HG02571 (cell line): ENCODE measurements around the gene ATP13A2.

Experiments
- ATAC-seq: cut with Tn5 transposase; IDR thresholded peaks from one replicate; pipeline ENCODE4 v1.9.1; 2021; ENCODE audit warnings: mild to moderate bottlenecking, moderate library complexity; ENCODE audit not compliant: unreplicated experiment

ATP13A2 gene, protein sequence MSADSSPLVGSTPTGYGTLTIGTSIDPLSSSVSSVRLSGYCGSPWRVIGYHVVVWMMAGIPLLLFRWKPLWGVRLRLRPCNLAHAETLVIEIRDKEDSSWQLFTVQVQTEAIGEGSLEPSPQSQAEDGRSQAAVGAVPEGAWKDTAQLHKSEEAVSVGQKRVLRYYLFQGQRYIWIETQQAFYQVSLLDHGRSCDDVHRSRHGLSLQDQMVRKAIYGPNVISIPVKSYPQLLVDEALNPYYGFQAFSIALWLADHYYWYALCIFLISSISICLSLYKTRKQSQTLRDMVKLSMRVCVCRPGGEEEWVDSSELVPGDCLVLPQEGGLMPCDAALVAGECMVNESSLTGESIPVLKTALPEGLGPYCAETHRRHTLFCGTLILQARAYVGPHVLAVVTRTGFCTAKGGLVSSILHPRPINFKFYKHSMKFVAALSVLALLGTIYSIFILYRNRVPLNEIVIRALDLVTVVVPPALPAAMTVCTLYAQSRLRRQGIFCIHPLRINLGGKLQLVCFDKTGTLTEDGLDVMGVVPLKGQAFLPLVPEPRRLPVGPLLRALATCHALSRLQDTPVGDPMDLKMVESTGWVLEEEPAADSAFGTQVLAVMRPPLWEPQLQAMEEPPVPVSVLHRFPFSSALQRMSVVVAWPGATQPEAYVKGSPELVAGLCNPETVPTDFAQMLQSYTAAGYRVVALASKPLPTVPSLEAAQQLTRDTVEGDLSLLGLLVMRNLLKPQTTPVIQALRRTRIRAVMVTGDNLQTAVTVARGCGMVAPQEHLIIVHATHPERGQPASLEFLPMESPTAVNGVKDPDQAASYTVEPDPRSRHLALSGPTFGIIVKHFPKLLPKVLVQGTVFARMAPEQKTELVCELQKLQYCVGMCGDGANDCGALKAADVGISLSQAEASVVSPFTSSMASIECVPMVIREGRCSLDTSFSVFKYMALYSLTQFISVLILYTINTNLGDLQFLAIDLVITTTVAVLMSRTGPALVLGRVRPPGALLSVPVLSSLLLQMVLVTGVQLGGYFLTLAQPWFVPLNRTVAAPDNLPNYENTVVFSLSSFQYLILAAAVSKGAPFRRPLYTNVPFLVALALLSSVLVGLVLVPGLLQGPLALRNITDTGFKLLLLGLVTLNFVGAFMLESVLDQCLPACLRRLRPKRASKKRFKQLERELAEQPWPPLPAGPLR

DNA sequence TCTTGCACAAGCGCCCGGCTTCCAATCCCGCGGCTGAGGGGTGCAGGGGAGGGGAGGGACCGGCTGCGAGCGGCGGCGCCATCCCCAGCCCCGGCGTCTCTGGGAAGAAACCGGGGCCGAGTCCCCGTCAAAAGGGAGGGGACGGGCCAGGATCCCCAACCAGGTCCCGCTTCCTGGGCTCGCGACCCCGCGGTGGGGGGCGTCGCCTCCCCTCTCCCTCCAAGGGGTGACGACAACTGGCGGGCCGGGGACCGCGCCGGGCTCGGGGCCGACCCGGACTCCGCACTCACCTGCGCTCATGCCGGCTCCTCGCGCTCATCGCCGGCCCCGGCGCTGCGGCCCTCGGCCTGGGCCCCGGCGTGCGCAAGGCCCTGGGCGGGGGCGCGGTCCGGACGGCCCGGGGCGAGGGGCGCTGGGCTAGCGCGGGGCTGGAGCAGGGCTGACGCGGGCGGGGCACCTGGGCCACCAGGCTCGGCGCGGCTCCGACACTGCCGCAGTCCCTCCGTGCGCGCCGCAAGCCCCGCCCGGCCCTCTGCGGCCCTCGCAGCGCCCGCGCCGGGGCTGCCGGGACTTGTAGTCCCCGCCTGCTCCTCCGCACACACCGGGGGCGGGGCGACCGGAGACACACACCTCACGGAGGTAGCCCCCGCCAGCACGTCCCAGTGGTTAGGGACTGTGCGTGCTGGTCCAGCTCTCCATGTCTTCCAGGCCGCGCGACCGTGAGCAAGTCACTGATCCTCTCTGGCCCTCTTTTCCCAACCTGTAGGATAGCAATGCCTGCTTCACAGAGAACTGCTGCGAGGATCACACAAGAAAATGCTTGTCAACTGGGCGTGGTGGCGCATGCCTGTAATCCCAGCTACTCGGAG lies at the start of gene ATP13A2:
TSS of gene ATP13A2 (minus strand) at position 490 of the 869 bp plus-strand sequence. CDS start at position 300, 190 bp downstream.
- peak; percentile 78 for ATAC-seq

DNA sequence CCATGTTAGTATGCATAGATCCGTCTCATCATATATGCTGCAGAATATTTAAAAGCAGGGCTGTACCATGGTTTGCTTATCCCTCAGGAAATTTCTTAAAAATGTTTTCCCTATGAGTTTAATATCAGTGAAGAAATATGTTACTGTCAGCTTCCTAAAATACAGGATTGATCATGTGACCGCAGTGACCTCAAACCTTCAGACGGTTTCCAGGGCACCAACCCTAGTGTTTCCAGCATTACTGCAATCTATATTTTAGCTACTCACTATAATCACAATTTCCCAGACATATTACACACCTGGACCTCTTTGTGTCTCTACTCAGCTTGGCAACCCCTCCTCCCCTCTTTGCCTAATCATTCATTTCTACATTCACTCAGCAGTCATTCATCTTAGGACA lies 49.8 kb upstream of the ATP13A2 start:
- ATAC-seq = no peak

DNA sequence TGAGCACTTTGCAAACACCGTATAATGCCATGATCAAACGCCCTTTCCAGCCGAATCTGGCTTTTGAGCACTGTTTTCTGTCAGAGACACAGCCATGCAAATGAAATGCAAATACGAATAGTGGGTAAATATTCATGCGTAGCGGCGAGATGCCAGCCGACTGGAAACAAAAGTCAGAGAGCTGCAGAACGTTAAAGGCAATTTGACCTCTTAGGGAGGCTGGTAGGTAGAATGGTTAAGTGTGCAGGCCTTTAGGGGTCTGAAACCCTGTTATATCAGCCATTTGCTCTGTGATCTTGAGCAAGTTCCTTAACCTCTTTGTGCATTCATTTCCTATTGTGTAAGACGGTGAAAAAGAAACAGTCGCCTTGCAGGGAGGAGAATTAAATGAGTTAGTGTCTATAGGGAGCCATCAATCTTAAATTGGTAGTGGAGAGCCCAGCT lies 48.6 kb upstream of the ATP13A2 start:
- no peak for ATAC-seq

DNA sequence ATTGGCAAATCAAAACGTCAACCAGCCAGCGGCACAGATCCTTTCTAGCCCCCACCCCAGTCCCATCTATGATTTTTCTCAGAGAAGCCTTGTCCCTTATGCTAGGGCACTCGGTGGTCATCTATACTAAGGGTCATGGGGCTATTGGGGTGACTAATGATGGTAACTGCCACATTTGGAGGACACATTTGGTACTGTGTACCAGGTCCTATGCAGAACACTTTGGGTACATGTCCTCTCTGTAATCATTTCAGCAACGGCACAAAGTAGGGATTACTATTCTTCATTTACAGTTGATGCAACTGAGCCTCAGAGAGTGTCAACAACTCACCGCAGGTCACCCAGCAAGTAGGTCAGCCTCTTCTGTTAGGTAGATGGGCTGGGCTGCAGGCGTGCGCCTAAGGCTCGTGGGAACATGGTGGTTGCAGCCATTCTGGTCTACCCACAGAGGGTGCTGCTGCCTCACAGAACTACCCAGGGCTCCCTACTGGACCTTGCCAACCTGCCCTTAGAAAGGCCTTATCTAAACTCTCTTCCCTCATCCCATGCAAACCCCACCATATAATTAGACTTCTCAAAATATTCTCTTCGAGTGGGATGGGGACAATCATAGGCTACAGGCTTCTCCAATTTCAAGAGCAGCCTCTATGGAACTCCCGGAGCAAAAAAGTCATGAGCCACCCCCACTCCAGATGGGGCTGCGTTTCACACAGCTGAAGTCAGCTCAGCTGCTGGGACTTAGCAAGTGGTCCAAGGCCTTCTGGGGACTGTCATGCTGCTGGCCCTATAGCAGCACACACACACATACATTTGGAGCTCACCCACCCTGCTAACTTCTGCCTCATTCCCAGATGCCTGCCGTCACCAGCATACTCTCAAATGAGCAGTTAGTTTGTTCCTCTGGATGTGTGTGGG lies 47.9 kb upstream of the ATP13A2 start:
- no peak for ATAC-seq

DNA sequence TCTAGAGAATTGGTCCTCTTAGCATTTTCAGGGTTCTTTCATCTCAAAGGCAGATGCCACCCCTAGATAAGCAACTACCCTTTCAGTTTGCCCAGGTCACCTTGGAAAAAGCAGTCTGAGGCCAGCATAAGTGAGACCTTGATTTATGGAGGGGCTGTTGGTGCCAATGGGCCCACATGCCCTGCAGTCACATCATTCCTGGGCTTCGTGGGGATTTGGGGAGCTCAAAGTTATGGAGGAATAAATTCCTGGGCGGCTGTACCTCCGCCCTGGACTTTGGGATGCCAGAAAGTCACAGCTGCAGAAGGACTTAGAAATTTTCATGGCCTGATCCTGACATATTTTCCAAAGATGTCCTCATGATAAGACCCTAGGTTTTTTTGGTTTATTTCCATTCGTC lies 44.8 kb upstream of the ATP13A2 start:
- no peak for ATAC-seq

DNA sequence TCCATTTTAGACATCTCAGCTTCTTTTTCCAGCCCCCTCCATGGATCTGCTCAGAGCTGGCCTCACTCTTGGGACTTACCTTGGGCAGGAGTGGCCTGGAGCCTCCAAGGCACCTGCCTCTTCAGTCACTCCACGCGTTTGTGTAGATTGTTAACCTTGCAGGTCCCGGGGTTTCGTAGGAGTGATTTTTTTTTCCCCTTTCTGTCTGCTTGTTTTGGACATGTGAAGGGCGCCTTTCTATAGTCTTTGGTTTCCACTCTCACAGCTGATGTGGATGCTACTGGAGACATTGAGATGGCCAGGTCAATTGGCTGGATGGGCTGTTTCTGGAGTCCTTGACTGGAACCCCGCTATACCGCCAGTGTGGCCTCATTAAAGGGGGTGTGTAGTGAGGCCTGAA lies 44.1 kb upstream of the ATP13A2 start:
- no peak for ATAC-seq

DNA sequence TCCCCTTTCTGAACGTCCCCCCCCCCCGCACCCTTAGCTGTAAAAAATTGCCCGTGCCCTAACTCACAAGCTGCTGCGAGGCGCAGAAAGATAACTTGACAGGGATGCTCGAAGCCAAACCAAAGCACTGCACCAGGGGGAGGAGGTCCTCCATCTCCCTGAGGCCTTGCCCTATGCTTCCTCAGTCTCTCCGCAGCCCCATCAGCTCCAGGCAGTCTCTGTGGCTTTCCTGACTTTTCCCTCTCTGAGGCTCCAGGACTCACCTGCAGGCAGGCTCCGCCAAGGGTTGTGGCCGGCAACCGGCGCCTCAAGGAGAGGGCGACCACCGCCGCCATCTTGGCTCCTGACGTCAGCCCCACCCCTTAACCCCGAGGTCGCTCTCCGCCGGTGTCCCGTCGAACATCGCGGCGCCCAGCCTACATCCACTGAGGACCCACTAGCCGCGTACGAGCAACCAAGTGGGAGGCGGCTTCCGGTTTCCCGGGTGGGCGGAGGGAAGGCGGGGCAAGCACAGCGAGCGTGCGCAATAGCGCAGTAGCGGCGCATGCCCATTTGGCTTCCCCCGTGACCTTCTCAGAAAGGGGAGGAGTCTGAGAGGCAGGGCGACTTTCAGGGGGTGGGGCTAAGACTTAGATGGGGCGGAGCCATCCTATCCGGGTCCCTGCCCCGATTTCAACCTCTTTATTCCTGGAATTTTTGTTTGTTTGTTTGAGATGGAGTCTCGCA lies 42.1 kb upstream of the ATP13A2 start, which contains the start of gene SDHB:
TSS of gene SDHB (minus strand) at position 348 of the 726 bp plus-strand sequence. CDS start at position 335, 13 bp downstream.
- peak; percentile 96 for ATAC-seq

DNA sequence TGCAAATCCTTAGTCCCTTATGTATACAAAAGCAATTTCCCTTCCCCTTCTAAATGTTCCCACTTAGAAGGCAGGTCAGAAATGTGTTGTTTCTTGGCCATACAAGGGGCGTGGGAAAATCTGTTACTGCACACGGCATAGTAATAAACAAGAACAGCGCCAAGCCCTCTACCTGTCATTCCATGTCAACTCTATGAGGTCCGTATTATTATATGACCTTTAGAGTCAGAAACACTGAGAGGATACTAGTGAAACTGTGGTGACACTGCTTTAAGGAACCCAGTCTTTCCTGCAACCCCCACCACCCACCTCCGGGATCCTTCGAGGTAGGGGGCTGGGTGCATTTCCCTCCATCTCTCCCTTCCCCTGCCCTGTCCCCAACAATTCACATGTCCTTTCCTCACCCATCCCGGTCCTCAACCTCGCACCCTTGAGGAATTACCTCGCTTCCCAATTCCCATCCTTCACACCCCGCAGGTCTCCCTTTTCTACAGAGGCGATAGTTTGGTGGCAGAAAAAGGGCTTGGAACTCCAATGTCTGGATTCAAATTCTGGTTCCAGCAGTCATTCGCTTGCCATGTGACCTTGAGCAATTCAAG lies 41.5 kb upstream of the ATP13A2 start:
- ATAC-seq = no peak

DNA sequence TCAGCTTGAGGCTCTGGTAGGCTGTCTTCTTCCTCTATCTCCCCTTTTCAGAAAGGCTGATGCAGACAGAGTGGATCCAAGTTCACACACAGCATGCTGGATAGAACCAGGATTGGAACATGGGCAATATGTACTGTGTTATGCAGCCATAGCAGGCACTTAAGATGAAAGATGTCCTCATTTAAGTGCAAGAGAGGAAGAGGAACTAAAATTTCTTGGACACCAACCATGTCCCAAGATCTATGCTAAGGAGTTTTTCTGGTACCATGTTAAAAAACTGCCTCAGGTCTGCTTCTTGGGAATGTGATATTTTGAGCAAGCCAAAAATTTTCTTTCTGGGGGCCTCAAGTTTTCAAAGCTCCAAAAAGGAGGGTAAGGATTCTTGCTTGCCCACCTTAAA lies 40.9 kb upstream of the ATP13A2 start:
- no peak for ATAC-seq

DNA sequence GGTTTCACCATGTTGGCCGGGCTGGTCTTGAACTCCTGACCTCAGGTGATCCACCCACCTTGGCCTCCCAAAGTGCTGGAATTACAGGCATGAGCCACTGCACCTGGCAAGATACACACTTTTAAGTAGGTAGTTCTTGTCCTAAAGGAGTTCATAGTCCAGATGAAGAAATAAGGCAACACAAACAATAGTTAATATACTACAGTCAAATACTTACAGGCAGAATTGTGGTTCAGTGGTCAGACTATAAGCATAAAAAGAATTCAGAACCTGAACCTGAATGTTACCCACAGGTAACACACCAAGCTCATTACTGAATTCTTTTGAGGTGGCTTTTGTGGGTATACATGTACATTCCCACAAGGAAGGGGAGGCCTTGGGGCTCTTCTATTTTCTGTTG lies 40.3 kb upstream of the ATP13A2 start:
- ATAC-seq = no peak

DNA sequence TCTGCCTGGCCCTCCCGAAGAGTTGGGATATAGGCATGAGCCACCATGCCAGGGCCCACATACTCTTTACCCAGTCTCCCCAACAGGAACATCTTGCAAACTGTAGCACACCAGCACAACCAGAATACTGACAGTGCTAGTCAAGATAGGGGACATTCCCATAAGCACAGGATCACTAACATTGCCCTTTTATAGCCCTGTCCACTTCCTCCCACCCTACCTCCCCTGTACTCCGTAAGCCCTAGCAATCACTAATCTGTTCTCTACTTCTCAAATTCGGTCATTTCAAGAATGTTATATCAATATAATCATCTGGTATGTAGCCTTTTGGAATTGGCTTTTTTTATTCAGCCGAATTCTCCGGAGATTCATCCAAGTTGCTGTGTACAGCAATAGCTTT lies 36.2 kb upstream of the ATP13A2 start:
- no peak for ATAC-seq

DNA sequence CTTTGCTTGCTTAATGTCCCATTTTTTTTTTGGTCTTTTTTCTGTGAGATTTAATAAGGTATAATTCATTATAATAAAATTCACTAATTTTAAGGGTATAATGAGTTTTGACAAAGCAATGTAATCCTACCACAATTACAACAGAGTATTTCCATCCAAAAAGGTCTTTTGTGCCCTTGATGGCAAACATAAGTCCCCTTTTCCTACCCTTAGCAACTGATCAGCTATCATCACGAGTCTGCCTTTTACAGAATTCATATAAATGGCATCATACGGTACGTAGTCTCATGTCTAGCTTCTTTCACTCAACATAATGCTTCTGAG lies 34.6 kb upstream of the ATP13A2 start:
- ATAC-seq = no peak

DNA sequence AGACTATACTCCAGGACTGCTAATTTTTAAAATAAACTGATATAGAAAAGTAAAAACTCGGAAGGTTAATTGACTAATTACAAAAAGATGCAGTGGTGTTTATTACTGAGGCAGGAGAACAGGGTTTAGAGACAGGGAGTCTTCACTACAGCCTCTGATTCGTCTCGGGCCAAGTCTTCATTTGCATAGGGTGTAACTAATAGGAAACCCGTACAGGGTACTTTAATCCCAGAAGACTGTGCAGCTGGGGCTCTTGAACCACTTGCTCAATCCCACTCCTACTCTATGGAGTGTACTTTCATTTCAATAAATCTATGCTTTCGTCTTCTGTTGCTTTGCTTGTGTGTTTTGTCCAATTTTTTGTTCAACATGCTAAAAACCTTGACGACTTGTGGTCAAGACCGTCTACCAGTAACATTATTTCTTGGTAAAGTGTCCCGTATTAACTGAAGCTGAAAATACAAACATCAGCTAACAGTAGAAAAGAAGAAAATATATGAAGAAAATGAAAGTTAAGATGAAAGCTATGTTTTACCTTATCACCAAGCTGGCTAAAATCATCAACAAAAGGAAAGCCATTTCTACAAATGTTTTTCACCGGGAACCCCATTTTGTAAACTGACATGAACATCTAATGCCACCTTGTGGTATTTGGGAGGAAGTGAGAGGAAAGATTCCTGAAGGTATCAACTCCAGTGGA lies 34.1 kb upstream of the ATP13A2 start:
- no peak for ATAC-seq

DNA sequence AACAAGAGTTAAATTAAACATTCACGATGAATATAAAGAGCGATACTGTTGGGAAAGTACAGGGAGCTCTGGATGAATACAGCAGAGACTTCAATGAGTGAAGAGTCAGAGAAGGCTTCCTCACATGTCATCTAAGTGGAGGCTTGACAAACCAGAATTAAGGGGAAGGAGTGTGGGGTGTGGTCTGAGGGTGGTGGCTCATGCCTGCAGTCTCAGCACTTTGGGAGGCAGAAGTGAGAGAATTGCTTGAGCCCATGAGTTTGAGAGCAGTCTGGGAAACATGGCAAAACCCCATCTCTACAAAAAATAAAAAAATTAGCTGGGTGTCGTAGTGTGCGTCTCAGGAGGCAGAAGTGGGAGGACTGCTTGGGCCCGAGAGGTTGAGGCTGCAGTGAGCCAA lies 33.4 kb upstream of the ATP13A2 start:
- no peak for ATAC-seq

DNA sequence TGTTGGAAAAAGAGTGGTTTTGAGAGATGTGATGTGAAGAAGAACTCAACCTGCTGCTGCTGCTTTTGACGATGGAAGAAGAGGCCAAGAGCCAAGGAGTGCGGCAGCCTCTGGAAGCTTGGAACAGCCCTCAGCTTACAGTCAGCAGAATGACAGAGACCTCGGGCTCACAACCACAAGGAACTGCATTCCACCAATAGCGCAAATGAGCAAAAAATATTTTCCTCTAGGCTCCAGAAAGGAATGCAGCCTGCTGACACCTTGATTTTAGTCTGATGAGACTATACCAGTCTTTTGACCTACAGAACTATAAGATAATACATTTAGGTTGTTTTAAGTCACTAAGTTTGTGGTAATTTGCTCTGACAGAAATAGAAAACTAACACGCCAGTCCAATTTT lies 31.9 kb upstream of the ATP13A2 start:
- ATAC-seq = no peak

DNA sequence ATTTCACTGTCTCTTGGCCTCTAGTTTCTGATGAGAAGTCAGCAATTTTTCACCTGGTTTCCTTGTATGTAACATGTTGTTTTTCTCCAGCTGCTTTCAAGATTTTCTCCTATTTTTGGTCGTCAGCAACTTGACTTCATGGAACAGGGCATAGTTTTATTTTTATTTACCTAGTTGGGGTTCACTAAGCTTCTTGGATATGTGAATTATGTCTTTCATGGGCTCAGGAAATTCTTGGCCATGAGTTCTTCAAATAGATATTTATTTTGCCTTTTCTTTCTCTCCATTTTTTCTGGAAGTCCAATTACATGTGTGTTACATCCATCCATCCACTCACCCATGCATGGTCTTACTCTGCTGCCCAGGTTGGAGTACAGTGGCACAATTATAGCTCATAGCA lies 28.4 kb upstream of the ATP13A2 start:
- ATAC-seq = no peak

DNA sequence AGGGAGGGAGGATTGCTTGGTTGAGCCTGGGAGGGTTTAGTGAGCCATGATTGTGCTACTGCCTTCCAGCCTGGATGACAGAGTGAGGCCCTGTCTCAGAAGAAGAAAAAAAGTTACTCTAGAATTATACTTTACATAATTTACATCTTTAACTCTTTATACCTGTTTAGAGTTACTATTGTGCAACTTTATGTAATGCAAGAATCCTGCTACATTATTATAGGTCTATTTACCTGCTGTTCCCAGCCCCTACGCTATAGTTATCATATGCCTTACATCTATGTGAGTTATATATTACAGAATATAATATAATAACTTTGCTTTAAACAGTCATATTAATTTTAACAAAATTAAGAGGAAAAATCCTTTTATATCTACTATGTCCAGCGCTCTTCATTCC lies 27.8 kb upstream of the ATP13A2 start:
- no peak for ATAC-seq

DNA sequence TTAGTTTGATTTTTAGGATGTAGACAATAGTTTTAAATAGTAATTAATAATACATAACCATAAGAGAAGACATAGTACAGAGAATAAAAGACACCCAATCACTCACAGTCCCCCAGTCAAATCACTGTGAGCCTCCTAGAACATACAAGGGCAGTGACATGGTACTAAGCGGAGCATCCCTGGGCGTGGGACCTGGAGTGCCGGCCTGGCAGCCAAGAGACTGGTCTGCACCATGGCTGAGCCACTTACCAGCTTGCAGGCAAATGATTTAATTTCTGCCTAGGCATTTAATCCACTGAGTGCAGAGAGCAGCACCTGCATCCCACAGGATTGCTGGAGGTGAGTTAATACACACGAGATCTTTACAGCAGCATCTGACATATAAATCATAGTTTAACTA lies 21.8 kb upstream of the ATP13A2 start:
- ATAC-seq = no peak
